Neuronal stem cell (in vitro differentiated cells): Measurements from ENCODE around the gene PIK3CD. TPM values are rescaled to one million over a fixed set of nuclear protein-coding genes. Genes with fewer than 3 reads are reported as not detected.

Experiments used
- DNase-seq: peaks from one replicate; pipeline ENCODE4 v3.0.0-alpha.2; 2013; ENCODE audit warnings: low spot score
- H2AFZ ChIP-seq: one replicate; pipeline ENCODE4 v1.6.1; 2013; ENCODE audit warnings: mild to moderate bottlenecking, low read length, inconsistent platforms
- H2AK5ac ChIP-seq: 2 replicates; pipeline ENCODE4 v1.6.1; 2013; ENCODE audit warnings: low read depth, mild to moderate bottlenecking, inconsistent platforms, low read length, moderate library complexity, mixed read lengths
- H2BK120ac ChIP-seq: 2 replicates; pipeline ENCODE4 v1.6.1; 2013; ENCODE audit warnings: low read depth, mild to moderate bottlenecking, inconsistent platforms, low read length, moderate library complexity, mixed read lengths
- H2BK12ac ChIP-seq: one replicate; pipeline ENCODE4 v1.6.1; 2013; ENCODE audit warnings: low read length, inconsistent platforms
- H2BK15ac ChIP-seq: 2 replicates; pipeline ENCODE4 v1.6.1; 2013; ENCODE audit warnings: mild to moderate bottlenecking, low read length, inconsistent platforms, mixed read lengths
- H2BK5ac ChIP-seq: one replicate; pipeline ENCODE4 v1.6.1; 2013; ENCODE audit warnings: inconsistent platforms, mild to moderate bottlenecking, low read length, moderate library complexity
- H3K14ac ChIP-seq: one replicate; pipeline ENCODE4 v1.6.1; 2013; ENCODE audit warnings: low read length, inconsistent platforms
- H3K18ac ChIP-seq: 2 replicates; pipeline ENCODE4 v1.6.1; 2013; ENCODE audit warnings: low read length, inconsistent platforms
- H3K23ac ChIP-seq: 2 replicates; pipeline ENCODE4 v1.6.1; 2013; ENCODE audit warnings: low read depth, mild to moderate bottlenecking, mixed read lengths, low read length, inconsistent platforms; ENCODE audit not compliant: poor library complexity
- H3K27ac ChIP-seq: replicated peaks from 3 replicates; pipeline ENCODE4 v1.5.1; 2013; ENCODE audit warnings: low read length, inconsistent platforms
- H3K27me3 ChIP-seq, 3 experiments: 2 replicates each; pipeline ENCODE4 v1.6.1; 2013; ENCODE audit warnings: low read length in 3 of 3, mild to moderate bottlenecking in 2 of 3, inconsistent platforms in 1 of 3, low read depth in 1 of 3, mixed read lengths in 1 of 3, moderate library complexity in 1 of 3; ENCODE audit not compliant: control insufficient read depth in 3 of 3, insufficient read depth in 3 of 3
- H3K36me3 ChIP-seq, 2 donors: replicated peaks in 1 of 2; 2 replicates each; pipeline ENCODE4 v1.6.1; 2013; ENCODE audit warnings: low read length in 2 of 2; ENCODE audit not compliant: control insufficient read depth in 2 of 2, insufficient read depth in 2 of 2
- H3K4ac ChIP-seq: 2 replicates; pipeline ENCODE4 v1.6.1; 2013; ENCODE audit warnings: inconsistent platforms, mild to moderate bottlenecking, low read length, moderate library complexity
- H3K4me1 ChIP-seq, 2 donors: 1 replicate in 1 of 2; 2 replicates in 1 of 2; pipeline ENCODE4 v1.6.1; 2013; ENCODE audit warnings: low read length in 2 of 2, low read depth in 1 of 2; ENCODE audit not compliant: control insufficient read depth in 2 of 2, insufficient read depth in 1 of 2
- H3K4me2 ChIP-seq: one replicate; pipeline ENCODE4 v1.6.1; 2013; ENCODE audit warnings: mild to moderate bottlenecking, low read length, inconsistent platforms; ENCODE audit not compliant: insufficient read depth, poor library complexity, severe bottlenecking
- H3K4me3 ChIP-seq, 2 donors: 2 replicates each; pipeline ENCODE4 v1.5.1; 2013; ENCODE audit warnings: low read length in 2 of 2, mild to moderate bottlenecking in 2 of 2, inconsistent platforms in 1 of 2, moderate library complexity in 1 of 2
- H3K79me1 ChIP-seq: one replicate; pipeline ENCODE4 v1.6.1; 2013; ENCODE audit warnings: low read depth, mild to moderate bottlenecking, inconsistent platforms, low read length, moderate library complexity
- H3K9ac ChIP-seq: one replicate; pipeline ENCODE4 v1.6.1; 2013; ENCODE audit warnings: mild to moderate bottlenecking, low read depth, low read length, inconsistent platforms; ENCODE audit not compliant: poor library complexity
- H3K9me3 ChIP-seq, 2 donors: replicated peaks in 1 of 2; 2 replicates each; pipeline versions ENCODE3 to v1.6.1; 2013; ENCODE audit warnings: low read length in 2 of 2, mild to moderate bottlenecking in 2 of 2, inconsistent platforms in 1 of 2, low read depth in 1 of 2, mixed read lengths in 1 of 2, moderate library complexity in 1 of 2; ENCODE audit not compliant: control insufficient read depth in 2 of 2, insufficient read depth in 1 of 2
- H4K8ac ChIP-seq: one replicate; pipeline ENCODE4 v1.6.1; 2013; ENCODE audit warnings: low read depth, mild to moderate bottlenecking, inconsistent platforms, low read length, moderate library complexity
- H4K91ac ChIP-seq: one replicate; pipeline ENCODE4 v1.6.1; 2013; ENCODE audit warnings: low read length, low read depth, mild to moderate bottlenecking, inconsistent platforms; ENCODE audit not compliant: poor library complexity
- WGBS, 2 donors: extraction: QIAGEN DNeasy Blood & Tissue Kit; methylation state at CpG; one replicate each; pipeline ENCODE4 v1.1.7; 2013; ENCODE audit warnings: missing lambda C conversion rate in 2 of 2, mixed read lengths in 1 of 2; ENCODE audit not compliant: insufficient read length in 2 of 2, insufficient replicate concordance in 1 of 2; ENCODE audit errors: extremely low coverage in 2 of 2; 5-methylcytosine and 5-hydroxymethylcytosine counted together
- polyA plus RNA-seq, 2 experiments: library from polyadenylated mRNA; stranded (reverse); fragments of 200-250 nt; gene quantifications; one replicate each; pipeline ENCODE4 v1.2.3, GENCODE V29; 2013

The PIK3CD gene
- 5.9 TPM for polyA plus RNA-seq (2013, experiment 1 of 2)
- 6.2 TPM for polyA plus RNA-seq (2013, experiment 2 of 2)

DNA sequence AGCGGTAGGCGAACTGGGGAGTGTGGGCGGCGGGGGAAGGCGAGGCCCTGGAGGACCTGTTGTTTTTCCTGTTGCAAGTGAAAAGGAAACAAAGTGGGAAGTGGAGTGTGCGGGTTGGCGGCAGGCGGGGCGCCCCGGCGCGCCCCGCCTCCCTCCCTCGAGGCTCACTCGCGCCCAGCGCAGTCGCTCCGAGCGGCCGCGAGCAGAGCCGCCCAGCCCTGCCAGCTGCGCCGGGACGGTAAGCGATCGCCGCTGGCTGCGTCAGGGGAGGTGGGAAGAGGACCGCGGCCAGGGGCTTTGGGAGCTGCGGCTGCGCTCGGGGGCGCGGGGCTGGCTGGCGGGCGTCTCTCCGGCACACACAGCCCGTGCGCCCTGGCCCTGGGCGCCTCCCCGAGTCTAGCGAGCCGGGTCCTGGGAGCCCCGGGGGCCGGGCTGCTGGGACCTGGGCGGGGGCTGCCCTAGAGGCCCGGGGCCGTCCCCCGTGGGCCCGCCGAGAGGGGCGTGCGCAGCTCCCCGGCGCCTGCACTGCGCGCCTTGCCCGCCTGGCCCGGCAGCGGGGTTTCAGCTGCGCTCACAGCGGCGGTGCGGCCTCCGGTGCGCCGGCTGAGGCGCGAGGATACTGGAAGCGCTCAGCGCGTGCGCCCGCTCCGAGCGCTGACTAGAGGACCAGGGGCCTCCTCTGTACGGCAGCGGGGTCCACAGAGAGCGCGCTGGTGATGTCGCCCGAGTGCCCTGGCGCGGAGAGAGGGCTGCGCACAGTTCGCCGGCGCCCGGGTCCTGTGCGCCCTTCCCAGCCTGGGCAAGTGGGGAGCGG is at the start of gene PIK3CD:
Gene PIK3CD, plus strand, starts transcription at position 167 of the 814 bp plus-strand sequence. CDS start 58,725 bp downstream, outside the sequence.
- Histone ChIP-seq H3K9ac (peak within 1 kb of the TSS; percentile 83), H4K8ac (no peak within 1 kb of the TSS), H3K14ac (no peak within 1 kb of the TSS), H2AFZ (peak within 1 kb of the TSS; percentile 89), H3K4me1 (peaks cover 3% of the 10 kb centered on the region in 2 donors), H3K9me3 (no peaks in the 10 kb centered on the region), H3K23ac (peak within 1 kb of the TSS; percentile 56), H4K91ac (no peak within 1 kb of the TSS), H2AK5ac (no peak within 1 kb of the TSS), H2BK15ac (peak within 1 kb of the TSS; percentile 43), H3K79me1 (no peaks in the 10 kb centered on the region), H3K27ac (no peak within 1 kb of the TSS), H3K18ac (peak within 1 kb of the TSS; percentile 78), H2BK120ac (no peak within 1 kb of the TSS), H2BK5ac (peak within 1 kb of the TSS; percentile 27), H3K4ac (no peak within 1 kb of the TSS), H3K4me2 (peak within 1 kb of the TSS; percentile 87), H2BK12ac (no peak within 1 kb of the TSS), H3K4me3 (peak within 1 kb of the TSS; percentile 25 to 83), H3K27me3 (peaks cover 0 to 83% (median 24%) of the 10 kb centered on the region in 3 experiments), H3K36me3 (no peaks in the 10 kb centered on the region)
- DNase-seq: peak; percentile 70
- WGBS, 2 donors: no CpG with 5 or more reads among the region's 94 CpGs

DNA sequence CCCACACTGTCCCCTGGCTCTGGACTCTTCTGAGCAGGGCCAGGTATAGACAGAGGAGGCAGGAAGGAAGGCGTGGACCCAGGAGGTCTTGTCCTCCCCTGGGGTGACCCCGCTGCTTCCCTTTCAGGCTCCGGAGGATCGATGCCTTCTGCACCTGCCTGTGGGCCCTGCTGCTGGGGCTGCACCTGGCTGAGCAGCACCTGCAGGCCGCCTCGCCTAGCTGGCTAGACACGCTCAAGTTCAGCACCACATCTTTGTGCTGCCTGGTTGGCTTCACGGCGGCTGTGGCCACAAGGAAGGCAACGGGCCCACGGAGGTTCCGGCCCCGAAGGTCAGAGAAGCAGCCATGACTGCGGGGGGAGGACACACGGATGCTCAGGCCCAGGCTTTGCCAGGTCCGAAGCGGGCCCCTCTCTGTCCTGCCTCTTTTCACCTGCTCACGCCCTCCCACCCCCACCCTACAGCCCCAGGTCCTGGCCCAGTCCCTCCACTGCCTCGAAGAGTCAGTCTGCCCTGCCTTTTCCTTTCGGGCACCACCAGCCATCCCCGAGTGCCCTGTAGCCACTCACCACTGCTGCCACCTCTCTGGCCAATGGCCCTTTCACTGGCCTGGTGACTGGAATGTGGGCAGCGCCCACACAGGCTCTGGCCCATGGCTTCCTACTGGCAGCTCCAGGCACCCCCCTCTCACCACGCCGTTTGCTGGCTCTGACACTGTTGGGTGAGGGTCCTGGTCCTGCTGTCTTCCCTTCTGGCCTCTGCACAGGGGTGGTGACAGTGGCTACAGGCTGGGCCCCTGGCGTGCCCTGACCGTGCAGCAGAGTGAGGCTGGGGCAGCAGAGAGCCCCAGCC is 49.4 kb upstream of the PIK3CD start:
- Histone ChIP-seq H2BK120ac (no peak overlapping the region), H3K4me3 (no peak overlapping the region), H4K91ac (no peak overlapping the region), H2BK15ac (no peak overlapping the region), H3K79me1 (peaks cover 12% of the 10 kb centered on the region), H3K18ac (no peak overlapping the region), H3K9ac (peak overlapping the region; percentile 44), H4K8ac (no peak overlapping the region), H3K23ac (peak overlapping the region; percentile 55), H2BK12ac (no peak overlapping the region), H2AK5ac (no peak overlapping the region), H3K9me3 (peaks cover 0 to 4% of the 10 kb centered on the region in 2 donors), H3K27me3 (no peaks in the 10 kb centered on the region), H2BK5ac (no peak overlapping the region), H3K36me3 (peaks cover 51 to 89% of the 10 kb centered on the region in 2 donors), H3K4ac (no peak overlapping the region), H3K27ac (no peak overlapping the region), H3K4me2 (no peak overlapping the region), H2AFZ (no peak overlapping the region), H3K14ac (peak overlapping the region; percentile 71), H3K4me1 (no peaks in the 10 kb centered on the region)
- WGBS, 2 donors: no CpG with 5 or more reads among the region's 26 CpGs
- no peak for DNase-seq

DNA sequence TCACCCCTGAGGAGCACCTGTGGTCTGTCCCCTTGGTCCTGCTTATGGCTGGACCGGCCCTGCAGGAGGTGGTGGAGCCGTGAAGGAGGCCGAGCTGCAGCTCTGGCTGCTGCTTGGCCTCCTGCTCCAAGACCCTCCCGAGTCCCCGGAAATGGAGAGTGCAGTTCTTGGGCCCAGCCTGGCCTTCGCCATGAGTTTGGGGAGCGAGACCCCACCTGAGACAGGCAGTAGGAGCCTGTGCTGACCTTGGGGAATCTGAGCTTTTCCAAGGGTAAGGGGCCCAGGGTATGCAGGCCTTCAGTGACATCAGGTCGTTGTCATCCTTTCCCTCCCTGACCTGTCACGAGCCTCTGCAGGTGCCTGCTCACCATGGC is 48.8 kb upstream of the PIK3CD start:
- no peak overlapping the region for H3K18ac ChIP-seq

DNA sequence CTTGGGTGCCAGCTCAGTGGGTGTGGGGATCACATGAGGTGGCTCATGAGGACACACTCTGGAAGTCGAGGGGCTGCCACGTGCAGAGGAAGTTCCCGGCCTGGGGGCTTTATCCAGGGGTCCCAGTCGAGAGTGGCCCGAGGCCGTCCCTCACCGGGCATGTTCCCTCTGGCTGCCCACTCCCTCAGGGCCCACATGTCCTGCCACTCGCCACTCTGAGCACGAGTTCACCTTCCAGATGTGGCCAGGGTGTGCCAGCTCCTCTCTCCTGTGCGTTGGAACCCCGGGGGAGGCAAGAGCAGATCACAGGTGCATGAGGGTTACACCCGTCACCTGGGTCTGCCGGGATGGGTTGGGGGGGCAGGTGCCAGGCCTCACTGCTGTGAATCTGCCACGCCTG is 48.2 kb upstream of the PIK3CD start:
- Histone ChIP-seq H3K4ac (no peak overlapping the region), H3K27me3 (no peaks in the 10 kb centered on the region), H2AK5ac (no peak overlapping the region), H3K36me3 (peaks cover 50 to 89% of the 10 kb centered on the region in 2 donors), H2BK12ac (no peak overlapping the region), H3K9me3 (peaks cover 0 to 4% of the 10 kb centered on the region in 2 donors), H3K23ac (no peak overlapping the region), H2BK120ac (no peak overlapping the region), H3K4me1 (no peaks in the 10 kb centered on the region), H3K79me1 (peaks cover 7% of the 10 kb centered on the region), H3K27ac (no peak overlapping the region), H2BK5ac (no peak overlapping the region), H4K91ac (no peak overlapping the region), H4K8ac (no peak overlapping the region), H2AFZ (no peak overlapping the region), H3K18ac (no peak overlapping the region), H2BK15ac (no peak overlapping the region), H3K4me3 (no peak overlapping the region), H3K14ac (no peak overlapping the region), H3K9ac (no peak overlapping the region), H3K4me2 (no peak overlapping the region)
- no CpG with 5 or more reads among the region's 14 CpGs for WGBS, 2 donors
- no peak for DNase-seq

More for the DNA sequence above, 48.8 kb upstream of the PIK3CD start:
- H3K4me2 ChIP-seq: no peak overlapping the region
- no peak overlapping the region for H3K14ac ChIP-seq
- H2AK5ac ChIP-seq: no peak overlapping the region
- H2BK15ac ChIP-seq: no peak overlapping the region
- no peak overlapping the region for H4K8ac ChIP-seq
- H2BK120ac ChIP-seq: no peak overlapping the region
- H2AFZ ChIP-seq: no peak overlapping the region
- no peak overlapping the region for H3K4me3 ChIP-seq
- H3K4me1 ChIP-seq: no peaks in the 10 kb centered on the region
- H2BK12ac ChIP-seq: no peak overlapping the region
- H4K91ac ChIP-seq: no peak overlapping the region
- H3K9ac ChIP-seq: no peak overlapping the region
- no peak for DNase-seq
- peaks cover 0 to 4% of the 10 kb centered on the region in 2 donors for H3K9me3 ChIP-seq
- peaks cover 51 to 89% of the 10 kb centered on the region in 2 donors for H3K36me3 ChIP-seq
- no peaks in the 10 kb centered on the region for H3K27me3 ChIP-seq
- peaks cover 7% of the 10 kb centered on the region for H3K79me1 ChIP-seq
- no peak overlapping the region for H3K23ac ChIP-seq
- no peak overlapping the region for H3K4ac ChIP-seq
- no peak overlapping the region for H3K27ac ChIP-seq
- H2BK5ac ChIP-seq: no peak overlapping the region
- no CpG with 5 or more reads among the region's 9 CpGs for WGBS, 2 donors
